Neural crest cell (in vitro differentiated cells): ENCODE results near the gene KRT35. TPM values are rescaled to one million over a fixed set of nuclear protein-coding genes. Genes with fewer than 3 reads are reported as not detected.

Experiments
- DNase-seq: peaks from one replicate; pipeline ENCODE4 v3.0.0; 2021; ENCODE audit warnings: low read depth, mixed read lengths, low spot score
- H3K27ac Mint-ChIP-seq: one replicate; pipeline ENCODE4 v1.8.0; 2021; ENCODE audit warnings: mild to moderate bottlenecking, mixed read lengths; ENCODE audit not compliant: unreplicated experiment
- H3K27me3 Mint-ChIP-seq: 2 replicates; pipeline ENCODE4 v1.8.0; 2021; ENCODE audit warnings: low read depth, mild to moderate bottlenecking, mixed read lengths
- H3K36me3 Mint-ChIP-seq: 2 replicates; pipeline ENCODE4 v1.8.0; 2021; ENCODE audit warnings: low read depth, mild to moderate bottlenecking, mixed read lengths
- H3K4me1 Mint-ChIP-seq: 2 replicates; pipeline ENCODE4 v1.8.0; 2021; ENCODE audit warnings: mixed read lengths
- H3K4me3 Mint-ChIP-seq: one replicate; pipeline ENCODE4 v1.8.0; 2021; ENCODE audit warnings: mild to moderate bottlenecking, mixed read lengths
- H3K9me3 Mint-ChIP-seq: 2 replicates; pipeline ENCODE4 v1.8.0; 2021; ENCODE audit warnings: mixed read lengths
- CTCF ChIP-seq: fragments of 200-600 bp; sonication (generic); conservative IDR thresholded peaks from 2 replicates; pipeline ENCODE4 v1.5.0; 2021; ENCODE audit warnings: antibody characterized with exemption, mild to moderate bottlenecking
- total RNA-seq: library from RNA; stranded (reverse); gene quantifications from 2 replicates; pipeline ENCODE4 v1.2.1, GENCODE V29; 2021

KRT35 gene
- total RNA-seq, 1 donor from 2014 or later, result not detected

GRCh38 chr17:41510251-41511065 is 29.5 kb upstream of the KRT35 start:
- no peak overlapping the region for H3K27ac Mint-ChIP-seq
- no peak overlapping the region for H3K4me3 Mint-ChIP-seq
- no peak for DNase-seq

GRCh38 chr17:41507315-41507880 is 26.4 kb upstream of the KRT35 start:
- TF ChIP-seq CTCF, result no peak
- Mint-ChIP-seq H3K4me1 (peaks cover 6% of the 10 kb centered on the region), H3K4me3 (no peak overlapping the region), H3K36me3 (no peaks in the 10 kb centered on the region), H3K27me3 (no peaks in the 10 kb centered on the region), H3K27ac (no peak overlapping the region), H3K9me3 (no peaks in the 10 kb centered on the region)
- DNase-seq, result no peak

More at GRCh38 chr17:41510251-41511065, 29.5 kb upstream of the KRT35 start:
- no peaks in the 10 kb centered on the region for H3K36me3 Mint-ChIP-seq
- no peaks in the 10 kb centered on the region for H3K27me3 Mint-ChIP-seq
- TF ChIP-seq CTCF, result no peak
- H3K9me3 Mint-ChIP-seq, result no peaks in the 10 kb centered on the region
- peaks cover 6% of the 10 kb centered on the region for H3K4me1 Mint-ChIP-seq

GRCh38 chr17:41505809-41506767 is 25.1 kb upstream of the KRT35 start:
- DNase-seq, result no peak
- Mint-ChIP-seq H3K4me3 (no peak overlapping the region), H3K4me1 (peaks cover 6% of the 10 kb centered on the region), H3K36me3 (no peaks in the 10 kb centered on the region), H3K9me3 (no peaks in the 10 kb centered on the region), H3K27ac (no peak overlapping the region), H3K27me3 (no peaks in the 10 kb centered on the region)
- TF ChIP-seq CTCF, result no peak

- Mint-ChIP-seq H3K9me3 (no peaks in the 10 kb centered on the region), H3K27ac (no peak within 1 kb of the TSS), H3K36me3 (no peaks in the 10 kb centered on the region), H3K27me3 (no peaks in the 10 kb centered on the region), H3K4me1 (peaks cover 6% of the 10 kb centered on the region), H3K4me3 (no peak within 1 kb of the TSS)
- DNase-seq, result no peak
- no peak for TF ChIP-seq CTCF
These were observed 24.3 kb upstream of the KRT35 start, which contains the start of gene KRT13 for GRCh38 chr17:41505007-41505808. TSS of gene KRT13 (minus strand) at chr17:41505612. CDS start at chr17:41505550, 62 bp downstream.
